Measurements from ENCODE around the gene UGT2B7. TPM values are rescaled to one million over a fixed set of nuclear protein-coding genes. Genes with fewer than 3 reads are reported as not detected.

The UGT2B7 gene
- total and polyA plus RNA-seq, 2 experiments from 2014 or later = not detected

GRCh38 chr4:69092980-69093568, 3.2 kb upstream of the UGT2B7 start (continued):
- TF ChIP-seq ETS1 (IDR thresholded peaks at IDR 0.05) (no peak), EZH2 (IDR thresholded peaks at IDR 0.05; ENCODE audit: low read depth, unreplicated experiment) (no peak), ZNF114 (CRISPR knock-in tag; IDR thresholded peaks at IDR 0.05) (no peak), JUNB (IDR thresholded peaks at IDR 0.05; ENCODE audit: unreplicated experiment) (no peak)

- Histone ChIP-seq H3K36me3 (ENCODE audit: insufficient read depth) (no peaks in the 10 kb centered on the region), H3K4me2 (no peak overlapping the region), H3K4me3 (no peak overlapping the region), H4K20me1 (replicated peaks; ENCODE audit: insufficient read depth) (no peaks in the 10 kb centered on the region), H2AFZ (no peak overlapping the region; the same call in 1 of the 2 replicates), H3F3A (replicated peaks; ENCODE audit: low read depth) (no peaks in the 10 kb centered on the region), H3K79me2 (replicated peaks; ENCODE audit: insufficient read depth) (no peaks in the 10 kb centered on the region), H3K27ac (ENCODE audit: low read depth) (no peak overlapping the region), H3K27me3 (ENCODE audit: insufficient read depth) (no peaks in the 10 kb centered on the region), H3K4me1 (ENCODE audit: insufficient read depth) (no peaks in the 10 kb centered on the region), H3K9me2 (ENCODE audit: insufficient read depth) (peaks cover 7% of the 10 kb centered on the region; the same call in 1 of the 2 replicates)
- Mint-ChIP-seq H3K4me1 (peaks cover 3% of the 10 kb centered on the region; the same call in 1 of the 3 replicates), H3K27ac (no peak overlapping the region), H3K36me3 (ENCODE audit: low read depth) (no peaks in the 10 kb centered on the region), H3K27me3 (ENCODE audit: insufficient read depth, low read depth, poor library complexity) (no peaks in the 10 kb centered on the region), H3K9me3 (no peaks in the 10 kb centered on the region), H3K4me3 (no peak overlapping the region)
- ATAC-seq (no peak), DNase-seq (ENCODE audit: low spot score) (no peak)
- no peak for TF ChIP-seq JUNB (IDR thresholded peaks at IDR 0.05; ENCODE audit: unreplicated experiment)
- no peak for TF ChIP-seq REST (IDR thresholded peaks at IDR 0.05; ENCODE audit: unreplicated experiment)
- TF ChIP-seq CREB1 (CRISPR knock-in tag; IDR thresholded peaks at IDR 0.05; ENCODE audit: low read depth) = no peak
- TF ChIP-seq NANOG (IDR thresholded peaks at IDR 0.05; ENCODE audit: borderline replicate concordance) = no peak
- no peak for TF ChIP-seq STAT1 (IDR thresholded peaks at IDR 0.05; ENCODE audit: unreplicated experiment)
- TF ChIP-seq POLR2AphosphoS5 (IDR thresholded peaks at IDR 0.05; ENCODE audit: low read depth) = no peak
- TF ChIP-seq ZNF114 (CRISPR knock-in tag; IDR thresholded peaks at IDR 0.05) = no peak
- TF ChIP-seq EZH2phosphoT487 (IDR thresholded peaks at IDR 0.05; ENCODE audit: unreplicated experiment) = no peak
- no peak for TF ChIP-seq CTCF (conservative IDR thresholded peaks at IDR 0.05; ENCODE audit: low read depth in 2 of 2)
- no peak for TF ChIP-seq ZNF462 (CRISPR knock-in tag; IDR thresholded peaks at IDR 0.05)
- no peak for TF ChIP-seq ZNF331 (CRISPR knock-in tag; IDR thresholded peaks at IDR 0.05; ENCODE audit: low read depth)
Measured at GRCh38 chr4:69093681-69094080, 2.6 kb upstream of the UGT2B7 start.

Measured in GM23338 (cell line).